Endothelial cell of umbilical vein (primary cell): ENCODE data around the gene EVC. TPM values are rescaled to one million over a fixed set of nuclear protein-coding genes. Genes with fewer than 3 reads are reported as not detected.

Experiments used
- BruUV-seq: library from RNA; stranded (reverse); fragments of 400-500 nt; replicated peaks from 2 replicates; lab custom pipeline; 2021; lab: Mats Ljungman, UMichigan
- CTCF ChIA-PET: fragments of 300-600, 350-600 bp; sonication (Branson Sonifier 250); formaldehyde crosslinking; loops from one replicate; lab custom pipeline; 2021; ENCODE audit warnings: antibody characterized with exemption, inconsistent platforms; lab: Charles Lee
- POLR2A ChIA-PET: fragments of 300-600, 350-600 bp; sonication (Branson Sonifier 250); formaldehyde crosslinking; loops from one replicate; lab custom pipeline; 2021; ENCODE audit warnings: antibody characterized with exemption, inconsistent platforms; lab: Charles Lee
- DNase-seq: peaks from one replicate; pipeline ENCODE4 v3.0.0-alpha.2; 2011; ENCODE audit warnings: low read depth, low spot score
- FAIRE-seq: peaks from 2 replicates; lab custom pipeline; 2011; peaks lifted over from hg19 to GRCh38; lab: Jason Lieb, UNC
- H2AFZ ChIP-seq: 2 replicates; pipeline ENCODE4 v1.6.0; 2012; ENCODE audit warnings: low read depth, low read length, control low read depth, inconsistent platforms
- H3K27ac ChIP-seq: 2 replicates; pipeline ENCODE4 v1.5.1; 2011; ENCODE audit warnings: low read depth, mild to moderate bottlenecking, control low read depth, low read length, moderate library complexity; ENCODE audit not compliant: insufficient read depth
- H3K27me3 ChIP-seq, 2 experiments: 2 replicates each; pipeline versions ENCODE4 v1.6.0 to v1.6.1; 2011; ENCODE audit warnings: low read length in 2 of 2, mixed read lengths in 1 of 2; ENCODE audit not compliant: control insufficient read depth in 2 of 2, insufficient read depth in 2 of 2
- H3K36me3 ChIP-seq, 2 experiments: 2 replicates in 1 of 2; 3 replicates in 1 of 2; pipeline ENCODE4 v1.5.1; 2011; ENCODE audit warnings: low read length in 2 of 2, mild to moderate bottlenecking in 1 of 2, moderate library complexity in 1 of 2; ENCODE audit not compliant: control insufficient read depth in 2 of 2, insufficient read depth in 2 of 2; ENCODE audit errors: extremely low read depth in 1 of 2
- H3K4me1 ChIP-seq: 3 replicates; pipeline ENCODE4 v1.5.1; 2011; ENCODE audit warnings: mild to moderate bottlenecking, low read length; ENCODE audit not compliant: control insufficient read depth, insufficient read depth; ENCODE audit errors: extremely low read depth
- H3K4me2 ChIP-seq: 2 replicates; pipeline ENCODE4 v1.6.1; 2011; ENCODE audit warnings: low read length, control low read depth, mixed read lengths; ENCODE audit not compliant: insufficient read depth
- H3K4me3 ChIP-seq, 3 experiments: fragments of 200-600 bp in 1 of 3; sonication (generic), shearing (Covaris generic) in 1 of 3; replicated peaks in 1 of 3; 2 replicates each; pipeline ENCODE4 v1.5.1; 2011 to 2016; ENCODE audit warnings: control low read depth in 3 of 3, low read length in 3 of 3, mild to moderate bottlenecking in 2 of 3, inconsistent platforms in 1 of 3, low read depth in 1 of 3, moderate library complexity in 1 of 3; ENCODE audit not compliant: insufficient read depth in 1 of 3
- H3K79me2 ChIP-seq: 2 replicates; pipeline ENCODE4 v1.6.0; 2012; ENCODE audit warnings: low read length, inconsistent platforms; ENCODE audit not compliant: control insufficient read depth, insufficient read depth
- H3K9ac ChIP-seq: replicated peaks from 2 replicates; pipeline ENCODE3; 2011; ENCODE audit warnings: low read length, control low read depth; ENCODE audit not compliant: insufficient read depth; ENCODE audit errors: extremely low read depth
- H3K9me1 ChIP-seq: replicated peaks from 3 replicates; pipeline ENCODE4 v1.6.0; 2011; ENCODE audit warnings: mild to moderate bottlenecking, low read length; ENCODE audit not compliant: control insufficient read depth, insufficient read depth; ENCODE audit errors: extremely low read depth
- H3K9me3 ChIP-seq: replicated peaks from 2 replicates; pipeline ENCODE4 v1.5.1; 2012; ENCODE audit warnings: low read length, inconsistent platforms; ENCODE audit not compliant: control insufficient read depth, insufficient read depth
- H4K20me1 ChIP-seq: replicated peaks from 2 replicates; pipeline ENCODE3; 2011; ENCODE audit warnings: mild to moderate bottlenecking, low read length; ENCODE audit not compliant: control insufficient read depth, insufficient read depth; ENCODE audit errors: extremely low read depth
- CTCF ChIP-seq, 2 donors: IDR thresholded peaks; 1 replicate in 1 of 2; 2 replicates in 1 of 2; pipeline ENCODE4 v1.5.1; 2011; ENCODE audit warnings: low read length in 2 of 2, mild to moderate bottlenecking in 2 of 2, moderate library complexity in 2 of 2, control low read depth in 1 of 2, inconsistent platforms in 1 of 2, low read depth in 1 of 2; ENCODE audit not compliant: insufficient read depth in 1 of 2; ENCODE audit errors: extremely low read depth in 1 of 2
- EZH2 ChIP-seq: IDR thresholded peaks from 2 replicates; pipeline ENCODE4 v1.6.1; 2012; ENCODE audit warnings: borderline replicate concordance, low read depth, mild to moderate bottlenecking, moderate library complexity, low read length, inconsistent platforms; ENCODE audit not compliant: severe bottlenecking
- FOS ChIP-seq: IDR thresholded peaks from 2 replicates; pipeline ENCODE4 v1.6.1; 2011; ENCODE audit warnings: mild to moderate bottlenecking, low read length, moderate library complexity, borderline replicate concordance; ENCODE audit not compliant: insufficient read depth
- GATA2 ChIP-seq: IDR thresholded peaks from 2 replicates; pipeline ENCODE4 v1.7.0; 2011; ENCODE audit warnings: low read depth, mild to moderate bottlenecking, moderate library complexity, mixed read lengths, low read length; ENCODE audit not compliant: insufficient read length, insufficient read depth
- JUN ChIP-seq: IDR thresholded peaks from 2 replicates; pipeline ENCODE4 v1.6.1; 2011; ENCODE audit warnings: borderline replicate concordance, low read depth; ENCODE audit not compliant: insufficient read length, insufficient read depth
- MYC ChIP-seq: IDR thresholded peaks from one replicate; pipeline ENCODE4 v1.6.1; 2011; ENCODE audit warnings: mild to moderate bottlenecking, low read depth, low read length
- dilution Hi-C: fragments of 300-500 bp; cut with MboI; formaldehyde crosslinking; loops from one replicate; pipeline ENCODE4 v1.15.0; 2019; ENCODE audit warnings: low sequenced_read_pairs; ENCODE audit not compliant: extremely low pct_ligation_motif_present
- intact Hi-C: fragments of 100-400 bp; cut with micrococcal nuclease; formaldehyde crosslinking; loops from one replicate; pipeline ENCODE4 v1.10.0; 2022
- polyA plus RNA-seq, 4 experiments: library from polyadenylated mRNA; depleted of rRNA in 3 of 4; stranded (reverse) in 3 of 4; unstranded in 1 of 4; fragments of >200 nt; gene quantifications; 2 replicates each; pipeline versions ENCODE4 v1.2.1 to v1.2.3, GENCODE V29; 2011 to 2012; ENCODE audit warnings: missing spikeins in 1 of 4
- total RNA-seq: library from RNA; stranded (reverse); gene quantifications from 2 replicates; pipeline ENCODE4 v1.2.3, GENCODE V29; 2021

The EVC gene
- total and polyA plus RNA-seq, 2 donors (not counting 3 experiments of a cell fraction or from before 2014, with no cell fraction given) = 6.3 to 31.6 TPM

- TF ChIP-seq MYC = no peak
- Histone ChIP-seq H3K9me1 (no peaks in the 10 kb centered on the region), H3K36me3 (peaks cover 0 to 17% of the 10 kb centered on the region in 2 experiments), H3K9ac (no peak overlapping the region), H3K4me1 (no peaks in the 10 kb centered on the region), H3K4me3 (no peak overlapping the region), H3K27ac (no peak overlapping the region), H2AFZ (no peak overlapping the region), H3K79me2 (no peaks in the 10 kb centered on the region), H4K20me1 (no peaks in the 10 kb centered on the region), H3K4me2 (no peak overlapping the region), H3K27me3 (no peaks in the 10 kb centered on the region), H3K9me3 (no peaks in the 10 kb centered on the region)
- POLR2A ChIA-PET = no interaction called here
- DNase-seq = no peak
- dilution Hi-C loops = no loop called here
- CTCF ChIA-PET = interaction anchor here (1.8 kb wide), 1 partner anchor 16 kb away, joined by 6 read pairs; no protein-coding TSS in a partner anchor
- no peak for FAIRE-seq
- no TSS peak for BruUV-seq
- intact Hi-C loops = loop anchor here (10.0 kb wide), 1 partner anchor 162 kb away; no protein-coding TSS in a partner anchor
Observed at GRCh38 chr4:5796976-5797375, 86.0 kb downstream of the EVC start.

GRCh38 chr4:5797866-5798265 is 86.9 kb downstream of the EVC start:
- TF ChIP-seq FOS = no peak
- TF ChIP-seq EZH2 = no peak
- no peak for TF ChIP-seq CTCF (IDR thresholded peaks at IDR 0.05; ENCODE audit: extremely low read depth in 1 of 2, insufficient read depth in 1 of 2, low read depth in 1 of 2, low read length in 2 of 2)
- no peak for TF ChIP-seq GATA2
- no peak for TF ChIP-seq JUN
- H3K27me3 ChIP-seq = no peaks in the 10 kb centered on the region
- H3K9me1 ChIP-seq = no peaks in the 10 kb centered on the region
- dilution Hi-C loops = no loop called here
- H3K4me1 ChIP-seq = no peaks in the 10 kb centered on the region
- H3K9me3 ChIP-seq = no peaks in the 10 kb centered on the region
- intact Hi-C loops = loop anchor here (10.0 kb wide), 1 partner anchor 163 kb away; no protein-coding TSS in a partner anchor
- no peak overlapping the region for H3K4me3 ChIP-seq
- POLR2A ChIA-PET = no interaction called here
- H2AFZ ChIP-seq = no peak overlapping the region
- no peak overlapping the region for H3K9ac ChIP-seq
- no TSS peak for BruUV-seq
- no peak for DNase-seq
- H3K27ac ChIP-seq = no peak overlapping the region
- no peaks in the 10 kb centered on the region for H4K20me1 ChIP-seq
- H3K4me2 ChIP-seq = no peak overlapping the region
- CTCF ChIA-PET = interaction anchor here (1.8 kb wide), 1 partner anchor 15 kb away, joined by 6 read pairs; no protein-coding TSS in a partner anchor
- H3K36me3 ChIP-seq = peaks cover 0 to 17% of the 10 kb centered on the region in 2 experiments
- no peaks in the 10 kb centered on the region for H3K79me2 ChIP-seq
- no peak for FAIRE-seq
